ENCODE data around the gene C3orf20.

The C3orf20 gene

GRCh38 chr3:14787630-14788029 is 112.7 kb downstream of the C3orf20 start:
- Histone ChIP-seq H3K4me3 (ENCODE audit: low read length) (no peak overlapping the region), H3K36me3 (ENCODE audit: control insufficient read depth, insufficient read depth, low read length) (no peaks in the 10 kb centered on the region), H3K9ac (ENCODE audit: low read length) (no peak overlapping the region), H3K4me1 (ENCODE audit: control insufficient read depth, insufficient read depth, low read length) (no peaks in the 10 kb centered on the region), H3K27me3 (ENCODE audit: control insufficient read depth, insufficient read depth, low read length) (no peaks in the 10 kb centered on the region), H3K9me3 (ENCODE audit: control insufficient read depth, low read length) (no peaks in the 10 kb centered on the region)

- Histone ChIP-seq H3K4me1 (ENCODE audit: control insufficient read depth, insufficient read depth, low read length) (no peaks in the 10 kb centered on the region), H3K27me3 (ENCODE audit: control insufficient read depth, insufficient read depth, low read length) (no peaks in the 10 kb centered on the region), H3K9ac (ENCODE audit: low read length) (no peak overlapping the region), H3K4me3 (ENCODE audit: low read length) (no peak overlapping the region), H3K9me3 (ENCODE audit: control insufficient read depth, low read length) (no peaks in the 10 kb centered on the region), H3K36me3 (ENCODE audit: control insufficient read depth, insufficient read depth, low read length) (no peaks in the 10 kb centered on the region)
Measured at GRCh38 chr3:14788644-14789043, 113.7 kb downstream of the C3orf20 start.

DNA sequence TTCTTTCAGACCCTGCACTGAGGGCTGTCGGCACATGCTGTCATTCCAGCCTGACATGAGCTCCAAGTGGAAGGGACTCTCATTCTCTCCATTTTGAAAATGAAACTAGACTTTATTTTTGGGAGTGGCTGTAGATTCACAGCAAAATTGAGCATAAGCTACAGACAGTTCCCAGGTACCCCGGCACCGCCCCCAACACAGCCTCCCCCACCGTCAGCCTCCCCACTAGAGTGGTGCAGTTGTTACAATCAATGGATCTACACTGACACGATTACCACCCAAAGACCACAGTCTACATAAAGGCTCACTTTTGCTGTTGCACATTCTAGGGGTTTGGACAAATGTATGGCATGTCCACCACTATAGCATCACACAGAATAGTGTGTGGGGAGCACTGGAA is 114.3 kb downstream of the C3orf20 start:
- Histone ChIP-seq H3K4me3 (ENCODE audit: low read length) (no peak overlapping the region), H3K36me3 (ENCODE audit: control insufficient read depth, insufficient read depth, low read length) (no peaks in the 10 kb centered on the region), H3K4me1 (ENCODE audit: control insufficient read depth, insufficient read depth, low read length) (no peaks in the 10 kb centered on the region), H3K9ac (ENCODE audit: low read length) (no peak overlapping the region), H3K27me3 (ENCODE audit: control insufficient read depth, insufficient read depth, low read length) (no peaks in the 10 kb centered on the region), H3K9me3 (ENCODE audit: control insufficient read depth, low read length) (no peaks in the 10 kb centered on the region)

- H3K27me3 ChIP-seq (ENCODE audit: control insufficient read depth, insufficient read depth, low read length), result no peaks in the 10 kb centered on the region
- no peaks in the 10 kb centered on the region for H3K9me3 ChIP-seq (ENCODE audit: control insufficient read depth, low read length)
- no peaks in the 10 kb centered on the region for H3K36me3 ChIP-seq (ENCODE audit: control insufficient read depth, insufficient read depth, low read length)
- no peaks in the 10 kb centered on the region for H3K4me1 ChIP-seq (ENCODE audit: control insufficient read depth, insufficient read depth, low read length)
- no peak overlapping the region for H3K9ac ChIP-seq (ENCODE audit: low read length)
- no peak overlapping the region for H3K4me3 ChIP-seq (ENCODE audit: low read length)
Measured at GRCh38 chr3:14789640-14790285, 114.8 kb downstream of the C3orf20 start.

DNA sequence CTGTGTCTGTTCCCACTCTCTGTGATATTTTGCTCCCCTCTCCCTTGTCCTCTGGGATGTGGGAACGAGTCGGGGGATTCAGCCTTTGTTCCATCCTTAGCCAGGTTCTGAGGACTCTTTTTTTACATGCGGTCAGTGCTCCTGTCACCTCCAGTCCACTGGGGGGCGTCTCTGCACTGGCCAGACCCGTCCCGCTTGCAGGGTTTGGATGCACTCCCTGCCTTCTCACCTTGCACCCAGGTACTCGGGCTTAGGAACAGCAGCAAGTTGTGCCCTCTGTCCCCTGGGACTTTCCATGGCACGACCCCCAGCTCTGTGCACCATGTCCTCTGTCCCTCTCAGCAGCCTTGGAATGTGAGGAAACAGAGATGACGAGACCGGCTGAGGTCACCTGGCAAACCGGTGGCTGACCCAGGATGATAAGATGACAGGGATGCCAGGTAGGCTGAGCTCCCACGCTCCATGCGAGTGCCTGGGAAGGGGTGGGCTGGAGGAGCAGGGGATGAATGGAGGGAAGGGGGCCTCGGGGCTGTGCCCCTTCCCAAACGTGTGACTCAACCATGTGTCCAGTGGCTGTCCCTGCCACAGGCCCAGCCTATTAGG is 116.5 kb downstream of the C3orf20 start:
- no peak overlapping the region for H3K4me3 ChIP-seq (ENCODE audit: low read length)

GRCh38 chr3:14792691-14793121 is 117.8 kb downstream of the C3orf20 start:
- Histone ChIP-seq H3K9me3 (ENCODE audit: control insufficient read depth, low read length) (no peaks in the 10 kb centered on the region), H3K36me3 (ENCODE audit: control insufficient read depth, insufficient read depth, low read length) (no peaks in the 10 kb centered on the region), H3K9ac (ENCODE audit: low read length) (no peak overlapping the region), H3K27me3 (ENCODE audit: control insufficient read depth, insufficient read depth, low read length) (no peaks in the 10 kb centered on the region), H3K4me1 (ENCODE audit: control insufficient read depth, insufficient read depth, low read length) (peaks cover 6% of the 10 kb centered on the region), H3K4me3 (ENCODE audit: low read length) (no peak overlapping the region)

More for the DNA sequence above, 116.5 kb downstream of the C3orf20 start:
- no peaks in the 10 kb centered on the region for H3K9me3 ChIP-seq (ENCODE audit: control insufficient read depth, low read length)
- no peak overlapping the region for H3K9ac ChIP-seq (ENCODE audit: low read length)
- H3K4me1 ChIP-seq (ENCODE audit: control insufficient read depth, insufficient read depth, low read length), result peaks cover 5% of the 10 kb centered on the region
- no peaks in the 10 kb centered on the region for H3K27me3 ChIP-seq (ENCODE audit: control insufficient read depth, insufficient read depth, low read length)
- no peaks in the 10 kb centered on the region for H3K36me3 ChIP-seq (ENCODE audit: control insufficient read depth, insufficient read depth, low read length)

- peaks cover 6% of the 10 kb centered on the region for H3K4me1 ChIP-seq (ENCODE audit: control insufficient read depth, insufficient read depth, low read length)
- H3K9ac ChIP-seq (ENCODE audit: low read length), result no peak overlapping the region
- no peak overlapping the region for H3K4me3 ChIP-seq (ENCODE audit: low read length)
- H3K9me3 ChIP-seq (ENCODE audit: control insufficient read depth, low read length), result no peaks in the 10 kb centered on the region
- H3K27me3 ChIP-seq (ENCODE audit: control insufficient read depth, insufficient read depth, low read length), result no peaks in the 10 kb centered on the region
- no peaks in the 10 kb centered on the region for H3K36me3 ChIP-seq (ENCODE audit: control insufficient read depth, insufficient read depth, low read length)
Measured at GRCh38 chr3:14793126-14793857, 118.4 kb downstream of the C3orf20 start.

GRCh38 chr3:14793858-14794234 is 118.9 kb downstream of the C3orf20 start:
- no peak overlapping the region for H3K9ac ChIP-seq (ENCODE audit: low read length)
- H3K4me3 ChIP-seq (ENCODE audit: low read length), result no peak overlapping the region
- H3K9me3 ChIP-seq (ENCODE audit: control insufficient read depth, low read length), result no peaks in the 10 kb centered on the region
- peaks cover 6% of the 10 kb centered on the region for H3K4me1 ChIP-seq (ENCODE audit: control insufficient read depth, insufficient read depth, low read length)
- H3K27me3 ChIP-seq (ENCODE audit: control insufficient read depth, insufficient read depth, low read length), result no peaks in the 10 kb centered on the region
- no peaks in the 10 kb centered on the region for H3K36me3 ChIP-seq (ENCODE audit: control insufficient read depth, insufficient read depth, low read length)

- no peak overlapping the region for H3K9ac ChIP-seq (ENCODE audit: low read length)
- H3K27me3 ChIP-seq (ENCODE audit: control insufficient read depth, insufficient read depth, low read length), result no peaks in the 10 kb centered on the region
- H3K9me3 ChIP-seq (ENCODE audit: control insufficient read depth, low read length), result no peaks in the 10 kb centered on the region
- no peaks in the 10 kb centered on the region for H3K36me3 ChIP-seq (ENCODE audit: control insufficient read depth, insufficient read depth, low read length)
- H3K4me3 ChIP-seq (ENCODE audit: low read length), result no peak overlapping the region
- peaks cover 6% of the 10 kb centered on the region for H3K4me1 ChIP-seq (ENCODE audit: control insufficient read depth, insufficient read depth, low read length)
Measured at GRCh38 chr3:14794435-14794834, 119.5 kb downstream of the C3orf20 start.

GRCh38 chr3:14795996-14796395 is 121.1 kb downstream of the C3orf20 start:
- Histone ChIP-seq H3K4me3 (ENCODE audit: low read length) (no peak overlapping the region), H3K9ac (ENCODE audit: low read length) (no peak overlapping the region), H3K36me3 (ENCODE audit: control insufficient read depth, insufficient read depth, low read length) (no peaks in the 10 kb centered on the region)

DNA sequence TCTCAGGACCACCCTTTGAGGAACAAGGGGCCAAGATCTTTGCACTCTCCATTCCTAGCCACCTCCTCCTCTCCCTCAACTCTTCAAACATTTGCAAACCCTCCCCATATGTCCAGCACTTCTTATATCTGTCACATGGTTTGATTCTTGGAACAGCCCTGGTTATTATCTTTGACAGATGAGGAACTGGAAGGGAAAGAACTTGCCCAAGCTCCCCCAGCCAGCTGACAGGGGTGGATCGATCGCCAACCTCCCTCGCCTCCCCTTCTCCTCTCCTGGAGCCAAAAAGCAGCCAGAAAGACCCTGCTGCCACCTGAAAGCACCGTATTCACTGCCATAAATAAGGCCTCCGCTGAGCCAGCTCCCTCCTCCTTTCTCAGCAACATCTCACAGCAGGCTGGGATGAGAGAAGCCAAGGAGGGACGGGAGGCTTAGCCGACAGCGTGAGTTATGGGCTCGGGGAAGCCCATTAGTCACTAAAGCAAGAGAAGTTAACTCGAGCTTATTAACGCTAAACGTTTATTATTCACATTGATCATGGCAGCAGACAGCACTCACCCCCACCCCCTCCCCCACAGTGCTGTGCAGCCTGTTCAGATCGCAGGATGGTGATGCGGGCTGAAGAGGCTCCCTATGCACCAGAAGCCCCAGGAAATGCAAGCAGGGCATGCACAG is 121.6 kb downstream of the C3orf20 start:
- peaks cover 6% of the 10 kb centered on the region for H3K4me1 ChIP-seq (ENCODE audit: control insufficient read depth, insufficient read depth, low read length)
- H3K9ac ChIP-seq (ENCODE audit: low read length), result no peak overlapping the region
- no peaks in the 10 kb centered on the region for H3K36me3 ChIP-seq (ENCODE audit: control insufficient read depth, insufficient read depth, low read length)
- H3K9me3 ChIP-seq (ENCODE audit: control insufficient read depth, low read length), result no peaks in the 10 kb centered on the region
- H3K4me3 ChIP-seq (ENCODE audit: low read length), result no peak overlapping the region
- H3K27me3 ChIP-seq (ENCODE audit: control insufficient read depth, insufficient read depth, low read length), result no peaks in the 10 kb centered on the region

More at GRCh38 chr3:14795996-14796395, 121.1 kb downstream of the C3orf20 start:
- Histone ChIP-seq H3K9me3 (ENCODE audit: control insufficient read depth, low read length) (no peaks in the 10 kb centered on the region), H3K27me3 (ENCODE audit: control insufficient read depth, insufficient read depth, low read length) (no peaks in the 10 kb centered on the region), H3K4me1 (ENCODE audit: control insufficient read depth, insufficient read depth, low read length) (peaks cover 6% of the 10 kb centered on the region)

GRCh38 chr3:14797731-14798130 is 122.8 kb downstream of the C3orf20 start:
- Histone ChIP-seq H3K9ac (ENCODE audit: low read length) (no peak overlapping the region), H3K4me1 (ENCODE audit: control insufficient read depth, insufficient read depth, low read length) (peaks cover 12% of the 10 kb centered on the region), H3K27me3 (ENCODE audit: control insufficient read depth, insufficient read depth, low read length) (no peaks in the 10 kb centered on the region), H3K4me3 (ENCODE audit: low read length) (no peak overlapping the region), H3K9me3 (ENCODE audit: control insufficient read depth, low read length) (no peaks in the 10 kb centered on the region), H3K36me3 (ENCODE audit: control insufficient read depth, insufficient read depth, low read length) (no peaks in the 10 kb centered on the region)

Measured in mucosa of stomach (tissue), 1 donor.